BE2C (cell line): ENCODE measurements around the gene B4GALNT1.

Experiments
- DNase-seq: peaks from one replicate; pipeline ENCODE4 v3.0.0-alpha.2; 2020
- H3K27me3 ChIP-seq: fragments of 250-450 bp; sonication (Bioruptor Pico); 2 replicates; pipeline ENCODE4 v1.5.1; 2020; ENCODE audit warnings: mild to moderate bottlenecking
- H3K36me3 ChIP-seq: fragments of 250-450 bp; sonication (Bioruptor Pico); 2 replicates; pipeline ENCODE4 v1.5.1; 2020; ENCODE audit warnings: mild to moderate bottlenecking
- H3K4me1 ChIP-seq: fragments of 250-450 bp; sonication (Bioruptor Pico); 2 replicates; pipeline ENCODE4 v1.5.1; 2020
- H3K4me3 ChIP-seq: 2 replicates; pipeline ENCODE4 v1.5.1; 2011; ENCODE audit warnings: low read depth, low read length
- H3K9me3 ChIP-seq: fragments of 250-450 bp; sonication (Bioruptor Pico); 2 replicates; pipeline ENCODE4 v1.5.1; 2020
- TF ChIP-seq, protein P1 (sequence below): IDR thresholded peaks from 2 replicates; pipeline ENCODE4 v1.5.1; 2012; ENCODE audit warnings: mild to moderate bottlenecking, low read depth, low read length

The B4GALNT1 gene

GRCh38 chr12:57609101-57609780, 23.8 kb downstream of the B4GALNT1 start:
- no peak overlapping the region for H3K4me3 ChIP-seq
- TF ChIP-seq, protein P1, sequence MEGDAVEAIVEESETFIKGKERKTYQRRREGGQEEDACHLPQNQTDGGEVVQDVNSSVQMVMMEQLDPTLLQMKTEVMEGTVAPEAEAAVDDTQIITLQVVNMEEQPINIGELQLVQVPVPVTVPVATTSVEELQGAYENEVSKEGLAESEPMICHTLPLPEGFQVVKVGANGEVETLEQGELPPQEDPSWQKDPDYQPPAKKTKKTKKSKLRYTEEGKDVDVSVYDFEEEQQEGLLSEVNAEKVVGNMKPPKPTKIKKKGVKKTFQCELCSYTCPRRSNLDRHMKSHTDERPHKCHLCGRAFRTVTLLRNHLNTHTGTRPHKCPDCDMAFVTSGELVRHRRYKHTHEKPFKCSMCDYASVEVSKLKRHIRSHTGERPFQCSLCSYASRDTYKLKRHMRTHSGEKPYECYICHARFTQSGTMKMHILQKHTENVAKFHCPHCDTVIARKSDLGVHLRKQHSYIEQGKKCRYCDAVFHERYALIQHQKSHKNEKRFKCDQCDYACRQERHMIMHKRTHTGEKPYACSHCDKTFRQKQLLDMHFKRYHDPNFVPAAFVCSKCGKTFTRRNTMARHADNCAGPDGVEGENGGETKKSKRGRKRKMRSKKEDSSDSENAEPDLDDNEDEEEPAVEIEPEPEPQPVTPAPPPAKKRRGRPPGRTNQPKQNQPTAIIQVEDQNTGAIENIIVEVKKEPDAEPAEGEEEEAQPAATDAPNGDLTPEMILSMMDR, result no peak
- no peaks in the 10 kb centered on the region for H3K27me3 ChIP-seq
- H3K4me1 ChIP-seq, result peaks cover 15% of the 10 kb centered on the region
- H3K36me3 ChIP-seq, result peaks cover 7% of the 10 kb centered on the region
- no peak for DNase-seq
- no peaks in the 10 kb centered on the region for H3K9me3 ChIP-seq

DNA sequence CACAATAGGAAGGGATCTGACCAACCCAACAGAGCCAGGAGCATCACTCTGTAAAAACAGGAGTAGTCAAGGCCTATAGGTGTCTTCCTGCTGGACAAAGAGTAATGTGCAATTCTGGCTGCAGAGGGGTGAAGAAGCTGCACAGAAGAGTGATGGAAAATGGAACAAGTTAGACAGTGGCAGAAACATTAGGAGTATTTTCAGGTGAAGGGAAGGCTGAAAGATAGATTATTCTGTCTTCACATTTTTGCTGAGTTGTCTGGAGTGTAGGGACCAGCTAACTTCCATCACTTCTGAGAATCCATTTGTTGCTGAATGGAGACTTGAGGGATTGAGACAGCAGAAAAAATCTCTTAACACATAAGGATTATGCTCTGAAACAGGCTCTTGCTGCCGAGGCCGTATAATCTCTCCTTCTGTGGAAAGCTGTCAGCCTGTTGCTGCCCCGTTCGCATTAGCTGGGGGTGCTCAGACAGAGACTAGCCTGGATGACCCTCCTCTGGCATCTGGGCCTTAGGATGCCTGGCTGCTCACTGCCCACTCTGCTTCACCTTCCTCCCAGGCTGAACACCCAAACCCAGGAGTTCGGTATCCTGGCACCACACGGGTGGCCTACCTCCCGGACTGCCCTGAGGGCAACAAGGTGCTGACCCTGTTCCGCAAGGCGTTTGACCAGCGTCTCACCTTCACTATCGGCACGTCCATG, 24.9 kb downstream of the B4GALNT1 start:
- no peak for DNase-seq
- no peak overlapping the region for H3K4me3 ChIP-seq
- H3K27me3 ChIP-seq, result no peaks in the 10 kb centered on the region
- no peaks in the 10 kb centered on the region for H3K9me3 ChIP-seq
- peaks cover 14% of the 10 kb centered on the region for H3K4me1 ChIP-seq
- H3K36me3 ChIP-seq, result peaks cover 7% of the 10 kb centered on the region; the same call in 1 of the 2 replicates
- TF ChIP-seq, protein P1, result no peak

DNA sequence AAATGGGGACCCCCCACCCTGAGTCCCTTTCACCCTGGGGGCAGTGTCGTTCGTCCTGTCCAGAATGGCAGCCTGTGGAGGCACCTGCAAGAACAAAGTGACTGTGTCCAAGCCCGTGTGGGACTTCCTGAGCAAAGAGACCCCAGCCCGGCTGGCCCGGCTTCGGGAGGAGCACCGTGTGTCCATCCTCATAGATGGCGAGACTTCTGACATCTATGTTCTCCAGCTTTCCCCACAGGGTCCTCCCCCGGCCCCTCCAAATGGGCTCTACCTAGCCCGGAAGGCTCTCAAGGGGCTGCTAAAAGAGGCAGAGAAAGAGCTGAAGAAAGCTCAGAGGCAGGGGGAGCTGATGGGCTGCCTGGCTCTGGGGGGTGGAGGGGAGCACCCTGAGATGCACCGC, 26.2 kb downstream of the B4GALNT1 start:
- no peaks in the 10 kb centered on the region for H3K27me3 ChIP-seq

GRCh38 chr12:57606399-57606798, 26.6 kb downstream of the B4GALNT1 start:
- Histone ChIP-seq H3K27me3 (no peaks in the 10 kb centered on the region), H3K9me3 (no peaks in the 10 kb centered on the region), H3K4me3 (no peak overlapping the region), H3K36me3 (peaks cover 7% of the 10 kb centered on the region; the same call in 1 of the 2 replicates), H3K4me1 (peaks cover 12% of the 10 kb centered on the region)
- DNase-seq, result no peak
- TF ChIP-seq, protein P1, result no peak

More for the DNA sequence above, 26.2 kb downstream of the B4GALNT1 start:
- Histone ChIP-seq H3K4me3 (no peak overlapping the region), H3K36me3 (peaks cover 7% of the 10 kb centered on the region; the same call in 1 of the 2 replicates), H3K9me3 (no peaks in the 10 kb centered on the region), H3K4me1 (peaks cover 12% of the 10 kb centered on the region)
- TF ChIP-seq, protein P1, result no peak
- no peak for DNase-seq

DNA sequence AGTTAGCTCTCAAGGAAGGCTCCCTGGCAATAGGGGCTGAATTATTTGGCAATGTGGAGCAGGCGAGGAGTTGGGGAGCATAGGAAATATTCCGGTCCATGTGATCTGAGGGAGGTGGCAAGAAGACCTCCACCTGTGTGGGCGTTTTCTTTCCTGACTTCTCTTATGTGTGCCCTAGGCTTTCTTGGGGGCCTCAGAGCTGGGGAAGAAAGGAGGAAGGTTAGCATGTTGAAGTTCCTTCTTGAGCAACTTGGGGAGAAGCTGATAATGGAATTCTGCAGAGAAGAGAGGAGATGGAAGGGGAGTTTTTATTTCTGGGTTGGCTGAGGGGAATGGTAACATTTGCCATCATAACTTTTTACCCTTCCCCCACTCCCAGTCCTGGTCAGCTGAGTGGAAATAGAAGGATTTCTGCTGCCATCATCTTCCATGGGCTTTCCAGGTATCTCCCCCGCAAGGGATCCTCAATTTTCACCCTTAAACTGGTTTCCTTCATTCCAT, 27.1 kb downstream of the B4GALNT1 start:
- peak overlapping the region; percentile 92 for H3K4me3 ChIP-seq
- peaks cover 12% of the 10 kb centered on the region for H3K4me1 ChIP-seq
- H3K27me3 ChIP-seq, result no peaks in the 10 kb centered on the region
- H3K36me3 ChIP-seq, result peaks cover 7% of the 10 kb centered on the region; the same call in 1 of the 2 replicates
- DNase-seq, result no peak
- no peaks in the 10 kb centered on the region for H3K9me3 ChIP-seq
- TF ChIP-seq, protein P1, result no peak
